ENCODE measurements around the gene DDX39B. TPM values are rescaled to one million over a fixed set of nuclear protein-coding genes. Genes with fewer than 3 reads are reported as not detected.

Gene DDX39B
- total and polyA plus RNA-seq, 2 of the 8 experiments (the other 6 are each of a cell fraction or from before 2014, with no cell fraction given): 780 to 1,164 TPM

DNA sequence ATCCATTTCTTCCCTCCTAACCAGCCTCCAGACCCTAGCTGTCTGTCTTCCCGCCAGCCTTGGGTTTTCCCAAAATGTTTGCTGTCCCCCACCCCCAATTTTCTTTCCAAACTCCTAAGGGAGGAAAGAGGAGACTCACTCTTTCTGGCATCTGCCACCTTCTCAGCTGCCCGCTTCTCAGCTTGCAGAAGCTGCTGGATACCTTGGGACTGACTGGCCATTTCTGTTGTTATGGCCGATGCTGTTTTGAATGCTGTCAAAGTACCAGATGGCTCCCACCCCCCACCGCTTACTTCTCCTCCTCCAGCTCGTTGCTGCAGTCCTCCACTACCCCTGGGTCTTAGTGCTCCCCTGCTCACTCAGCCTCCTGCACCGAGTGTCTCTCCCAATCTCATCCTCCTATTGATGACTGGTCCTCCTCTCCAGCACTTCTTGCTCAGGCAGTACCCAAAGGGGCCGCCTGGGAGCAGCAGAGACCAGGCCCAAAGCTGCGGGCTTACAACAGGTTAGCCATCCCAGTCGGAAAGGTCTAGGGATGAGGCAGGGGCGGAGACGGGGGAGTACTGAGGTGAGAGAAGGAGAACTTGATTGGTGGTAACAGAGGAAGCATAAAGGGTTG is 4.6 kb upstream of the DDX39B start, which contains the start of gene ATP6V1G2 (continued):
- TF ChIP-seq KDM4A (IDR thresholded peaks at IDR 0.05; ENCODE audit: low read depth, low read length, severe bottlenecking) (no peak), PHF8 (conservative IDR thresholded peaks at IDR 0.05; ENCODE audit: low read depth, low read length) (no peak), BRCA1 (IDR thresholded peaks at IDR 0.05; ENCODE audit: low read depth, low read length) (0 out of 2 replicates have a peak, but pooled peaks have one; percentile 14), FOSL1 (IDR thresholded peaks at IDR 0.05; ENCODE audit: insufficient read depth, low read depth, low read length) (peak; percentile 94), RNF2 (IDR thresholded peaks at IDR 0.05; ENCODE audit: borderline replicate concordance, low read depth, low read length, missing control alignments, poor library complexity, severe bottlenecking) (no peak), CBX8 (IDR thresholded peaks at IDR 0.05; ENCODE audit: borderline replicate concordance, low read depth, low read length) (no peak), JUN (IDR thresholded peaks at IDR 0.05; ENCODE audit: low read depth, low read length) (0 out of 2 replicates have a peak, but pooled peaks have one; percentile 25), JUND (IDR thresholded peaks at IDR 0.05; ENCODE audit: low read length) (peak; percentile 63; the same call in 1 of the 2 replicates), CREB1 (IDR thresholded peaks at IDR 0.05) (peak; percentile 74), SUZ12 (IDR thresholded peaks at IDR 0.05; ENCODE audit: low read length) (no peak), SP4 (IDR thresholded peaks at IDR 0.05; ENCODE audit: low read length) (peak; percentile 56; the same call in 1 of the 2 replicates), RFX5 (IDR thresholded peaks at IDR 0.05; ENCODE audit: borderline replicate concordance, low read depth, low read length) (no peak), SIRT6 (IDR thresholded peaks at IDR 0.05; ENCODE audit: low read length) (no peak), BCL11A (IDR thresholded peaks at IDR 0.05; ENCODE audit: low read depth in 2 of 2, low read length in 2 of 2) (no peak), ZNF274 (IDR thresholded peaks at IDR 0.05; ENCODE audit: borderline replicate concordance, extremely low read depth, low read length) (no peak), SAP30 (IDR thresholded peaks at IDR 0.05; ENCODE audit: insufficient read depth, insufficient replicate concordance, low read length) (peak; percentile 70), TBP (IDR thresholded peaks at IDR 0.05; ENCODE audit: low read depth, low read length) (0 out of 2 replicates have a peak, but pooled peaks have one; percentile 43), RXRA (IDR thresholded peaks at IDR 0.05; ENCODE audit: insufficient read depth, low read depth, low read length) (no peak), NANOG (IDR thresholded peaks at IDR 0.05; ENCODE audit: insufficient read depth, low read depth, low read length, poor library complexity, severe bottlenecking) (peak; percentile 58), TCF12 (IDR thresholded peaks at IDR 0.05; ENCODE audit: low read depth, low read length) (0 out of 2 replicates have a peak, but pooled peaks have one; percentile 30), RBBP5 (IDR thresholded peaks at IDR 0.05; ENCODE audit: borderline replicate concordance, low read depth, low read length) (no peak)
- TF ChIP-seq, protein P1, sequence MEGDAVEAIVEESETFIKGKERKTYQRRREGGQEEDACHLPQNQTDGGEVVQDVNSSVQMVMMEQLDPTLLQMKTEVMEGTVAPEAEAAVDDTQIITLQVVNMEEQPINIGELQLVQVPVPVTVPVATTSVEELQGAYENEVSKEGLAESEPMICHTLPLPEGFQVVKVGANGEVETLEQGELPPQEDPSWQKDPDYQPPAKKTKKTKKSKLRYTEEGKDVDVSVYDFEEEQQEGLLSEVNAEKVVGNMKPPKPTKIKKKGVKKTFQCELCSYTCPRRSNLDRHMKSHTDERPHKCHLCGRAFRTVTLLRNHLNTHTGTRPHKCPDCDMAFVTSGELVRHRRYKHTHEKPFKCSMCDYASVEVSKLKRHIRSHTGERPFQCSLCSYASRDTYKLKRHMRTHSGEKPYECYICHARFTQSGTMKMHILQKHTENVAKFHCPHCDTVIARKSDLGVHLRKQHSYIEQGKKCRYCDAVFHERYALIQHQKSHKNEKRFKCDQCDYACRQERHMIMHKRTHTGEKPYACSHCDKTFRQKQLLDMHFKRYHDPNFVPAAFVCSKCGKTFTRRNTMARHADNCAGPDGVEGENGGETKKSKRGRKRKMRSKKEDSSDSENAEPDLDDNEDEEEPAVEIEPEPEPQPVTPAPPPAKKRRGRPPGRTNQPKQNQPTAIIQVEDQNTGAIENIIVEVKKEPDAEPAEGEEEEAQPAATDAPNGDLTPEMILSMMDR (IDR thresholded peaks at IDR 0.05; ENCODE audit: control extremely low read depth in 1 of 3, insufficient read depth in 1 of 3, low read depth in 1 of 3, low read length in 3 of 3): peak; percentile 94 to 99 (median 97)

Data from H1 (cell line).